Peyer's patch (tissue), 4 donors: ENCODE measurements around the gene HNRNPLL. TPM values are rescaled to one million over a fixed set of nuclear protein-coding genes. Genes with fewer than 3 reads are reported as not detected.

Experiments
- DNase-seq, 3 donors: peaks; one replicate each; pipeline ENCODE4 v3.0.0-alpha.2; 2017 to 2019
- H3K27ac ChIP-seq, 4 donors: fragments of 200-600 bp; sonication (generic); one replicate each; pipeline ENCODE4 v1.5.1; 2016 to 2019
- H3K27me3 ChIP-seq, 2 donors: fragments of 200-600 bp; sonication (generic); one replicate each; pipeline ENCODE4 v1.5.1; 2019
- H3K36me3 ChIP-seq, 3 donors: fragments of 200-600 bp; sonication (generic); one replicate each; pipeline ENCODE4 v1.5.1; 2016 to 2019
- H3K4me1 ChIP-seq, 4 donors: fragments of 200-600 bp; sonication (generic); one replicate each; pipeline ENCODE4 v1.5.1; 2016 to 2019
- H3K4me3 ChIP-seq, 4 donors: fragments of 200-600 bp; sonication (generic); 1 replicate in 3 of 4; 2 replicates in 1 of 4; pipeline ENCODE4 v1.5.1; 2016 to 2019; ENCODE audit warnings: mild to moderate bottlenecking in 1 of 4
- H3K9me3 ChIP-seq, 4 donors: fragments of 200-600 bp; sonication (generic); one replicate each; pipeline ENCODE4 v1.5.1; 2016 to 2019; ENCODE audit warnings: mild to moderate bottlenecking in 1 of 4
- POLR2A ChIP-seq, 2 donors: fragments of 450-650 bp; IDR thresholded peaks; one replicate each; pipeline ENCODE4 v1.5.1; 2017; ENCODE audit warnings: antibody characterized with exemption in 2 of 2, mild to moderate bottlenecking in 2 of 2, moderate library complexity in 2 of 2
- total RNA-seq, 4 donors: library from RNA; depleted of rRNA; stranded (reverse); fragments of >200 nt; gene quantifications; one replicate each; pipeline ENCODE4 v1.1.0, GENCODE V29; 2016
- TF ChIP-seq, protein P1 (sequence below), 6 experiments: fragments of 450-650 bp in 4 of 6; fragments of 200-600 bp in 2 of 6; sonication (generic) in 1 of 6; IDR thresholded peaks; one replicate each; pipeline ENCODE4 v1.5.1; 2017 to 2019; ENCODE audit warnings: antibody characterized with exemption in 6 of 6, mild to moderate bottlenecking in 3 of 6, moderate library complexity in 1 of 6

Gene HNRNPLL
- total RNA-seq, 4 donors from 2014 or later: 33.3 to 70.1 (median 48.0) TPM

DNA sequence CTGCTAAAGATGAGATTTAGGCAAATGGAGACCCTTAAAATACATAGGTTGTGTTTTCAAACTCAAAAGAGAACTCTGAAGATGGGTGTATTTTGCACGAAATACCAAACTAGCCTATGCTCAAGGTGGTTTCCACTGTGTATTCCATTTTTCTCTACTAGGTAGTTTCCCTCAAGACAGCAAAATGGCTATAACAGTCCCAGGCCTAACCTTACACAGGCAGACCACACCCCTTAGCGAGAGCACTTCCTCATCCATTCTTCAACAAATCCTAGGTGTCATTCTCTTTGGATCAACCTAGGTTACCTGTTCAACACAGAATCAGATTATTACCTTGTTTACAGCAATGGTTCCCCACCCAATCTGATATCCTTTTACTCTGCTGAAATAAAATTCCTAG is 42.6 kb downstream of the HNRNPLL start:
- Histone ChIP-seq H3K4me3 (no peak overlapping the region), H3K27ac (no peak overlapping the region), H3K36me3 (peaks cover 0 to 25% (median 0%) of the 10 kb centered on the region in 3 donors), H3K4me1 (no peaks in the 10 kb centered on the region), H3K9me3 (no peaks in the 10 kb centered on the region), H3K27me3 (no peaks in the 10 kb centered on the region)
- no peak for DNase-seq
- TF ChIP-seq, protein P1, sequence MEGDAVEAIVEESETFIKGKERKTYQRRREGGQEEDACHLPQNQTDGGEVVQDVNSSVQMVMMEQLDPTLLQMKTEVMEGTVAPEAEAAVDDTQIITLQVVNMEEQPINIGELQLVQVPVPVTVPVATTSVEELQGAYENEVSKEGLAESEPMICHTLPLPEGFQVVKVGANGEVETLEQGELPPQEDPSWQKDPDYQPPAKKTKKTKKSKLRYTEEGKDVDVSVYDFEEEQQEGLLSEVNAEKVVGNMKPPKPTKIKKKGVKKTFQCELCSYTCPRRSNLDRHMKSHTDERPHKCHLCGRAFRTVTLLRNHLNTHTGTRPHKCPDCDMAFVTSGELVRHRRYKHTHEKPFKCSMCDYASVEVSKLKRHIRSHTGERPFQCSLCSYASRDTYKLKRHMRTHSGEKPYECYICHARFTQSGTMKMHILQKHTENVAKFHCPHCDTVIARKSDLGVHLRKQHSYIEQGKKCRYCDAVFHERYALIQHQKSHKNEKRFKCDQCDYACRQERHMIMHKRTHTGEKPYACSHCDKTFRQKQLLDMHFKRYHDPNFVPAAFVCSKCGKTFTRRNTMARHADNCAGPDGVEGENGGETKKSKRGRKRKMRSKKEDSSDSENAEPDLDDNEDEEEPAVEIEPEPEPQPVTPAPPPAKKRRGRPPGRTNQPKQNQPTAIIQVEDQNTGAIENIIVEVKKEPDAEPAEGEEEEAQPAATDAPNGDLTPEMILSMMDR (IDR thresholded peaks at IDR 0.05): no peak
- TF ChIP-seq POLR2A (IDR thresholded peaks at IDR 0.05): no peak

DNA sequence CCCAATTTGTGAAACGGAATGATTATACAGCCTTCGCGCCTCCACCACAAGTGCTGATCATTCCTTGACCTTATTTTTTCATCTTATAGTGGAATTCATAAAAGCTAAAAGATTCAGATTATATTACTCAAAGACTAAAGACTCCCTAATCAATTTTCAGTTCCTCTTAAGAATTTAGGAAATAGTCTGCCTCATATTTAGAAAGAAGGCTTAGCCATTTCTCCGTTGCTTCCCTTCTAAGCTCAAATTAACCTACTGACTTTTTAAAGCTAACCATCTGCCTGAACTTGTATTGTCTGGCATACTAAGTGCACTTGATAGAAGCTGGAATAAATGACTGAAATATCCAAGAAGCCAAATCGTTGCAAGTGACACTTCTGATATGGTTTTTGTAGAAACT is 44.7 kb downstream of the HNRNPLL start:
- H3K27ac ChIP-seq: no peak overlapping the region
- DNase-seq: no peak
- H3K4me1 ChIP-seq: no peaks in the 10 kb centered on the region
- H3K4me3 ChIP-seq: no peak overlapping the region
- H3K27me3 ChIP-seq: no peaks in the 10 kb centered on the region
- TF ChIP-seq, protein P1 (IDR thresholded peaks at IDR 0.05): no peak
- no peak for TF ChIP-seq POLR2A (IDR thresholded peaks at IDR 0.05)
- H3K9me3 ChIP-seq: no peaks in the 10 kb centered on the region
- H3K36me3 ChIP-seq: peaks cover 0 to 12% (median 0%) of the 10 kb centered on the region in 3 donors

DNA sequence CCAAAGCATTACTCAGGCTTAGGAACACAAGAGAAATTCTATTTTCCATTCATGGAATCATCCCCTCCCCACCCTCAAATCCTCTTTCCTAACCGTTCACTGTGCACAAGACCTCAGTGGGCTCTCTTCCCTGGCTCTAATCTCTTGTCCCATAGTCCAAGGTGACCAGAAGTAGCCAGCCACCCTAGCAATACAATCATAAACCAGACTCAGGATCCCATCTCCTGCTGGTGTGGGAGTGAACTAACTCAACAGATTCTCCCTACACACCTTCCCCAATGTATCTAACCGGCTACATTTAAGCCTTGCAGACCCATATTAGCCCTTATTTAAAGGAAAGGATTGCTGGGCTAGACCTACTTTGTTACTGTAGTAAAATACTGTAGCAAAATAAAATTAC is 45.5 kb downstream of the HNRNPLL start:
- no peak for DNase-seq
- Histone ChIP-seq H3K9me3 (no peaks in the 10 kb centered on the region), H3K27me3 (no peaks in the 10 kb centered on the region), H3K4me3 (no peak overlapping the region), H3K4me1 (no peaks in the 10 kb centered on the region), H3K36me3 (peaks cover 0 to 11% (median 0%) of the 10 kb centered on the region in 3 donors), H3K27ac (no peak overlapping the region)
- TF ChIP-seq, protein P1 (IDR thresholded peaks at IDR 0.05): no peak
- no peak for TF ChIP-seq POLR2A (IDR thresholded peaks at IDR 0.05)

DNA sequence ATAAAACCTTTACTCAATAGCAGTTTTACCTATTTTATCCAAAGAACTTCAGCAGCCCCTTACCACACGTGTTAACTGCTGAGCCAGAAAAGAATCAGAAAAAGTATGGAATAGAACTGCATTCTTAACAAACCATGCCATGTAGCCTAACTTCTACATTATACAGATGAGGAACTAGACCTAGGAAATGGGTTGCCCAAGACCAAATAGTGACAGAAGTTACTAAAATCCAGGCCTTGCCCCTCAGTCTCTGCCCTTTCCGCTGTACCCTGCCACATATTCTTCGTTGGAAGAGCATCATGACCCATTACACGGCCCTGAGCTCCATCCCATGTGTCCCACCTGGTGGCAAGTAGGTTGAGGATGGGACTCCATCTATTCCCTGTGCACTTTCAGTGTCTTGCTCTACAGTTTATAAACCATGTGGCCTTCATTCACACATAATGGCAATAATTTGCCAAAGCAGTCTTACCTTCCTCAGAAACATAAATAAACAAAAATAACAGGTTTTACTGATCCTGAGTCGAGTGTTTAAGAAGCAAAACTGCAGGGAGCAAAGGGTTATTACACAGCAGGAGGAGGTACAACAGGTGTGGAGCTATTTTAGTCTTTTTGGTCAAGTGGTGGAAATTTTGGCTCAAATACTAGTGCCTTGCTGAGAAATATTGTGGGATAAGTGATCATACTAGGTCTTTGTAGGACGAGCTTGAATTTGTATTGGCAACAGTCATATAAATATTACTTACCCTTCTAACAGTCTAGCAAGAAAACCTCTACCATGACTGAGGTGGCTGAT is 46.5 kb downstream of the HNRNPLL start:
- Histone ChIP-seq H3K9me3 (no peaks in the 10 kb centered on the region), H3K4me3 (no peak overlapping the region), H3K27me3 (no peaks in the 10 kb centered on the region), H3K36me3 (peaks cover 0 to under 1% (median 0%) of the 10 kb centered on the region in 3 donors), H3K27ac (no peak overlapping the region), H3K4me1 (no peaks in the 10 kb centered on the region)
- no peak for DNase-seq
- TF ChIP-seq, protein P1 (IDR thresholded peaks at IDR 0.05): no peak
- TF ChIP-seq POLR2A (IDR thresholded peaks at IDR 0.05): no peak

DNA sequence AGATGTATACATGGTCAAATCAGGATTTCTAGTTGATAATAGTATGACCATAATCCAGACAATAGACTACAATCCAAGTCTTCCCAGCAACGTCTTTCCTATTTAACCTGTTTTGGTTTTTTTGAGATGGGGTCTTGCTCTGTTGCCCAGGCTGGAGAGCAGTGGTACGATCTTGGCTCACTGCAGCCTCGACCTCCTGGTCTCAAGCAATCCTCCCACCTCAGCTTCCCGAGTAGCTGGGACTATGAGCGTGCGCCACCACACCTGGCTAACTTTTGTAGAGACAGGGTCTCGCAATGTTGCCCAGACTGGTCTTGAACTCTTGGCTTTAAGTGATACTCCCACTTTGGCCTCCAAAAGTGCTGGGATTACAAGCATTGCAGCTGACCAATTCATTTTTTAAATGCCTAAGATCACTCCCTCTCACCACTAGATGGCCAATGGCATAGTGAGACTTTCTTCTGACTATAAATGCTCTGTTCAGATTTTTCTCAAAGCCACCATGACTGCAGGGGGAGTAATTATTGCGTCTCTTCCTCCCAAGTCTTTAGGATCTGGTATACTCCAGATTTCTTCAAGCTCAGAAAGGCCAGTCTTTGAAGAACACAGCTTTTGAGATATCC is 47.6 kb downstream of the HNRNPLL start:
- Histone ChIP-seq H3K27ac (no peak overlapping the region), H3K4me3 (no peak overlapping the region), H3K4me1 (no peaks in the 10 kb centered on the region), H3K27me3 (no peaks in the 10 kb centered on the region), H3K36me3 (no peaks in the 10 kb centered on the region), H3K9me3 (no peaks in the 10 kb centered on the region)
- TF ChIP-seq POLR2A (IDR thresholded peaks at IDR 0.05): no peak
- TF ChIP-seq, protein P1 (IDR thresholded peaks at IDR 0.05): peak in 4 of 6 experiments; percentile 20 to 42 (median 38)
- no peak for DNase-seq
